SH-SY5Y (cell line): ENCODE data around the gene NACC2.

Experiments used
- GATA2 ChIP-seq: IDR thresholded peaks from 2 replicates; pipeline ENCODE4 v1.6.1; 2011; ENCODE audit warnings: mild to moderate bottlenecking, low read depth, low read length
- GATA3 ChIP-seq: IDR thresholded peaks from 2 replicates; pipeline ENCODE4 v1.6.1; 2011; ENCODE audit warnings: low read depth, mild to moderate bottlenecking, low read length, moderate library complexity

- no peak for TF ChIP-seq GATA2
- no peak for TF ChIP-seq GATA3
Observed at GRCh38 chr9:136014924-136015633, 80.0 kb downstream of the NACC2 start.
